Measurements from ENCODE around the gene TMEM270. TPM values are rescaled to one million over a fixed set of nuclear protein-coding genes. Genes with fewer than 3 reads are reported as not detected.
A peak's percentile ranks its signal among the peaks of the same experiment; 100 is the strongest.
"Not testable (repeated sequence)": the region's sequence is repeated elsewhere in the genome, so short reads cannot be mapped to it uniquely, and the experiment has no call there.

Gene TMEM270
- total and polyA plus RNA-seq, 8 donors, result 0.25 to 0.31 TPM; not detected in 6

DNA sequence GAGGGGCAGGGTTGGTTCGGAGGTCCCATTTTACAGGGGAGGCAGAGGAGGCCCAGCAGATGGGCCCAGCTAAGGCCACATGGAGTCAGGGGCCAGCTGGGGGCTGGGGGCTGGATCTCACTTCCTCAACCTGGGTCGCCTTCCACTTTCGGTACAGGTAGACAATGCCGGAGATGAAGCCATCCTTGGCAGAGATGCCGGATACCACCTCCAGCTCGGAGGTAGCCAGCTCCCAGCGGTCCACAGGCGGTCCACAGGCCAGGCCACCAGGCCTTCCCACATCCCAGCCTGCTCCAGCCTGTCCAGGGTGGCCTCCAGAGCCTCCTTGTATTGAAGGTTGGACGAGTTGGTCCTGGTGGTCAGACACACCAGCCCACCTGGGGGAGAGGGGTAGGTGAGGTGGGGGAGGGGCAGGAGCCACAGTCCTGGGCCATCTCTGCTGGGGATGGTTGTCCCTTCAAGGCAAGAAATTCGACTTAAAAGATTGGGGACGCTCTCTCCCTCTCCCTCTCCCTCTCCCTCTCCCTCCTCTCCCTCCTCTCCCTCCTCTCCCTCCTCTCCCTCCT is 26.2 kb upstream of the TMEM270 start:
- no peaks in the 10 kb centered on the region for H3K9me3 ChIP-seq

GRCh38 chr7:73837167-73837566 is 23.8 kb upstream of the TMEM270 start:
- DNase-seq; H3K27me3 ChIP-seq; H3K9me3 ChIP-seq; H3K4me3 ChIP-seq; H3K36me3 ChIP-seq; ATAC-seq; H3K27ac ChIP-seq; intact Hi-C loops (cut with DNase I); H3K4me1 ChIP-seq: not testable (repeated sequence)
- peak; percentile 77 for FAIRE-seq

More for the DNA sequence above, 26.2 kb upstream of the TMEM270 start:
- intact Hi-C loops (cut with DNase I), result no loop called here
- peak in 2 of 6 donors; percentile 54 to 70 for DNase-seq
- no peak overlapping the region for H3K27ac ChIP-seq
- H3K4me3 ChIP-seq, result no peak overlapping the region
- 85 to 95% methylated on average over 9 to 11 of the region's 11 CpGs for WGBS, 2 donors
- FAIRE-seq, result no peak
- H3K27me3 ChIP-seq, result no peaks in the 10 kb centered on the region
- H3K4me1 ChIP-seq, result peaks cover 9 to 12% (median 9%) of the 10 kb centered on the region in 3 donors
- no peaks in the 10 kb centered on the region for H3K36me3 ChIP-seq
- no peak for TF ChIP-seq CTCF (IDR thresholded peaks at IDR 0.05)
- no peak for ATAC-seq

GRCh38 chr7:73838642-73839041 is 22.3 kb upstream of the TMEM270 start:
- ATAC-seq (no peak), FAIRE-seq (no peak), DNase-seq (no peak)
- 70 to 78% methylated on average over 6 of the region's 6 CpGs for WGBS, 2 donors
- H3K27me3 ChIP-seq, result no peaks in the 10 kb centered on the region
- H3K36me3 ChIP-seq, result no peaks in the 10 kb centered on the region
- H3K4me1 ChIP-seq, result peaks cover 4 to 7% (median 6%) of the 10 kb centered on the region in 3 donors
- TF ChIP-seq CTCF (IDR thresholded peaks at IDR 0.05), result no peak
- H3K27ac ChIP-seq, result no peak overlapping the region
- H3K4me3 ChIP-seq, result no peak overlapping the region
- H3K9me3 ChIP-seq, result no peaks in the 10 kb centered on the region
- intact Hi-C loops (cut with DNase I), result no loop called here

GRCh38 chr7:73839290-73839689 is 21.7 kb upstream of the TMEM270 start:
- H3K4me3 ChIP-seq, result no peak overlapping the region
- ATAC-seq (no peak), DNase-seq (peak in 1 of 6 donors; percentile 48), FAIRE-seq (no peak)
- no peaks in the 10 kb centered on the region for H3K9me3 ChIP-seq
- peaks cover 4 to 7% (median 4%) of the 10 kb centered on the region in 3 donors for H3K4me1 ChIP-seq
- no peaks in the 10 kb centered on the region for H3K27me3 ChIP-seq
- TF ChIP-seq CTCF (IDR thresholded peaks at IDR 0.05), result no peak
- WGBS, 2 donors, result 92% methylated on average over 7 of the region's 7 CpGs
- H3K36me3 ChIP-seq, result no peaks in the 10 kb centered on the region
- intact Hi-C loops (cut with DNase I), result no loop called here
- H3K27ac ChIP-seq, result no peak overlapping the region

DNA sequence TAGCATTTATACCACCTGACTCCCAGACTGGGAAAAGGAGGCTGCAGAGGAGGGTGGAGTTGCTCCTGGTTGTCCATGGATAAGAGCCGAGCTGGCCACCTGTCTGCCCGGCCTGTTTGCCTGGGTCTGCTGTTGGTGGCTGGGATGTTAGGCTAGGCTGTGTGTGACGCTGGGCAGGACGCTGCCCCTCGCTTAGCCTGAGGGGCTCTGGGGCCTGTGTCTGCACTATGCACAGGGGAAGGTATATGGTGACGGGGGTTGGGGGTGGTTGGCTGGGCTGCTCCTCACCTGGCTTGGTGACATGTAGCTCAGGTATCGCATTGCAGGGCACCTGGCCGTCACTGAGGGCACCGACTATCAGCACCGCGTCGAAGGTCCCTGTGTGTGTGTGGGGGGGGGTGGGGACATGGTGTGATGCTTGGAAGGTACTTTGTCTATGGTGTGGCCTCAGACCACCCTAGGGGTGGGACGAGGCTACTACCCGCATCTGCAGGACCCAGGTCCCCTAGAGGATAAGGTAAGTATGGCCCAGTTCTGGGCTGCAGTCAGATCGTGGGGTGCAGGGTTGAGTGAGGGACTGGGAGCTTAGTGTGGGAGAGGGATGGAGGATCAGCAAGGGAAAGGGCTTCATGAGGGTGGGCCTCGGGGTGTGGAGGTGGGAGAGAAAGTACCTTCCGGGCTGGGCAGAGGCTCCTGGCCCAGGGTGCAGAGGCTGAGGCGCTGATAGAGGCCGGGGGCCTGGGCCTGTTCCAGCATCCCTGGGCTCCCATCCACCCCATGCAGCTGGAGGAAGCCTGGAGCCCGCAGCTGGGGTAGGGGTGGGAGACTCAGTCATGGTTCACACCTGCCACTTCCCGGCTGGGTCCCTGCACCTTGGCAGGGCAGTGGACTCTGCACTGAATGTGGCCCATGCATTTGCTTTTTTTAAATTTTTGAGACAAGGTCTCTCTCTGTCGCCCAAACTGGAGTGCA is 20.9 kb upstream of the TMEM270 start:
- Histone ChIP-seq H3K27me3 (no peaks in the 10 kb centered on the region), H3K27ac (no peak overlapping the region), H3K36me3 (no peaks in the 10 kb centered on the region), H3K4me1 (peaks cover 4 to 7% (median 4%) of the 10 kb centered on the region in 3 donors), H3K4me3 (no peak overlapping the region), H3K9me3 (no peaks in the 10 kb centered on the region)
- intact Hi-C loops (cut with DNase I), result no loop called here
- no peak for TF ChIP-seq CTCF (IDR thresholded peaks at IDR 0.05)
- WGBS, 2 donors, result 84 to 89% methylated on average over 22 of the region's 22 CpGs
- DNase-seq (peak in 3 of 6 donors; percentile 47 to 70 (median 59)), ATAC-seq (peak in 1 of 4 donors; percentile 19), FAIRE-seq (no peak)

Data from pancreas (tissue), 10 donors.